Measurements from ENCODE around the gene DEPDC5.

- no peak for TF ChIP-seq CTCF (conservative IDR thresholded peaks at IDR 0.05; ENCODE audit: low read depth, low read length)
- TF ChIP-seq EZH2 (IDR thresholded peaks at IDR 0.05; ENCODE audit: low read length, unreplicated experiment) = no peak
- TF ChIP-seq EZH2phosphoT487 (IDR thresholded peaks at IDR 0.05; ENCODE audit: borderline replicate concordance, low read length) = no peak
These were observed 151.5 kb downstream of the DEPDC5 start for GRCh38 chr22:31905356-31905755.
